Gastroesophageal sphincter (tissue), 3 donors: ENCODE measurements around the gene ITIH6.

Experiments used
- CTCF ChIP-seq, 4 experiments: fragments of 200-600 bp in 2 of 4; fragments of 450-650 bp in 2 of 4; sonication (generic) in 1 of 4; IDR thresholded peaks; one replicate each; pipeline ENCODE4 v1.5.1; 2017 to 2019; ENCODE audit warnings: antibody characterized with exemption in 4 of 4, mild to moderate bottlenecking in 2 of 4, moderate library complexity in 2 of 4
- EP300 ChIP-seq: sonication (generic); formaldehyde crosslinking; IDR thresholded peaks from one replicate; pipeline ENCODE4 v1.6.1; 2017; ENCODE audit warnings: antibody characterized with exemption, mild to moderate bottlenecking
- POLR2A ChIP-seq, 2 donors: fragments of 450-650 bp; IDR thresholded peaks; one replicate each; pipeline ENCODE4 v1.6.1; 2017; ENCODE audit warnings: antibody characterized with exemption in 2 of 2, mild to moderate bottlenecking in 2 of 2, moderate library complexity in 1 of 2
- POLR2AphosphoS5 ChIP-seq: sonication (generic); formaldehyde crosslinking; IDR thresholded peaks from one replicate; pipeline ENCODE4 v1.6.1; 2017; ENCODE audit warnings: antibody characterized with exemption

DNA sequence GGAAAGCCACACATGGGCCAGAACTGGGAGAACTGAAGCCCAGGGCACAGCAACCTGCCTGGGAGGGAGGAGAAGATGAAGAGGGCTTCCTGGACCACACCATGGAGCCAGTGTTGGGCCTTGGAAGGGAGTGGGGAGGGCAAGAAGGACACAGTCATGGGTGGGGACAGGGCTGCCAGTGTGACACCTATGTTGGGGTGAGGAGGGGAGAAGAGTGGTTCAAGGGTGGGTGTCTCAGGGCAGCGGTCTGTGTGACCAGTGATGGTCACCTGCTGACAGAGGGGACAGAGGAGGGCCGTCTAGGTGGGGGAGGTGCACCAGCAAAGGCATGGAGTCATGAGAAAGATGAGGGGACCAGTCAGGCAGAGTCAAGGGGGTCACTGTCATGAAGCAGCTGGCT is 23.3 kb upstream of the ITIH6 start:
- TF ChIP-seq CTCF (IDR thresholded peaks at IDR 0.05), result no peak
- no peak for TF ChIP-seq POLR2AphosphoS5
- TF ChIP-seq POLR2A (IDR thresholded peaks at IDR 0.05), result no peak
- no peak for TF ChIP-seq EP300
